Breast epithelium (tissue), 3 donors: ENCODE results near the gene TDRD5.

ENCODE experiments used
- CTCF ChIP-seq, 3 donors: fragments of 450-650 bp; IDR thresholded peaks; one replicate each; pipeline ENCODE4 v1.5.1; 2016 to 2017; ENCODE audit warnings: antibody characterized with exemption in 3 of 3, mild to moderate bottlenecking in 3 of 3, moderate library complexity in 3 of 3
- POLR2A ChIP-seq: fragments of 450-650 bp; IDR thresholded peaks from one replicate; pipeline ENCODE4 v1.6.1; 2016; ENCODE audit warnings: antibody characterized with exemption, mild to moderate bottlenecking, moderate library complexity
- POLR2AphosphoS5 ChIP-seq, 3 donors: sonication (generic); formaldehyde crosslinking; IDR thresholded peaks; one replicate each; pipeline ENCODE4 v1.6.1; 2017; ENCODE audit warnings: antibody characterized with exemption in 3 of 3

- no peak for TF ChIP-seq POLR2AphosphoS5 (IDR thresholded peaks at IDR 0.05)
- TF ChIP-seq CTCF (IDR thresholded peaks at IDR 0.05): no peak
- no peak for TF ChIP-seq POLR2A
Observed at GRCh38 chr1:179548666-179549367, 42.8 kb upstream of the TDRD5 start.
